Progenitor cell of endocrine pancreas (in vitro differentiated cells): ENCODE results near the gene SUGP2. TPM values are rescaled to one million over a fixed set of nuclear protein-coding genes. Genes with fewer than 3 reads are reported as not detected.

Experiments
- DNase-seq: peaks from one replicate; pipeline ENCODE4 v3.0.0; 2021; ENCODE audit warnings: low spot score; ENCODE audit not compliant: unreplicated experiment
- H3K27ac Mint-ChIP-seq: 2 replicates; pipeline ENCODE4 v1.8.0; 2021; ENCODE audit warnings: mild to moderate bottlenecking, moderate library complexity, mixed read lengths
- H3K27me3 Mint-ChIP-seq: 2 replicates; pipeline ENCODE4 v1.8.0; 2021; ENCODE audit warnings: mixed read lengths
- H3K36me3 Mint-ChIP-seq: 2 replicates; pipeline ENCODE4 v1.8.0; 2022; ENCODE audit warnings: mixed read lengths; ENCODE audit not compliant: insufficient read depth
- H3K4me1 Mint-ChIP-seq: 2 replicates; pipeline ENCODE4 v1.8.0; 2021; ENCODE audit warnings: low read depth, mixed read lengths
- H3K4me3 Mint-ChIP-seq: 2 replicates; pipeline ENCODE4 v1.8.0; 2021; ENCODE audit warnings: low read depth, mild to moderate bottlenecking, moderate library complexity, mixed read lengths
- H3K9me3 Mint-ChIP-seq: 2 replicates; pipeline ENCODE4 v1.8.0; 2021; ENCODE audit warnings: low read depth, mixed read lengths
- CTCF ChIP-seq: fragments of 200-600 bp; sonication (generic); IDR thresholded peaks from one replicate; pipeline ENCODE4 v1.5.0; 2021; ENCODE audit warnings: antibody characterized with exemption, mild to moderate bottlenecking; ENCODE audit not compliant: unreplicated experiment
- total RNA-seq: library from RNA; stranded (reverse); gene quantifications from 2 replicates; pipeline ENCODE4 v1.2.1, GENCODE V29; 2021

SUGP2 gene
- total RNA-seq, 1 donor from 2014 or later = 153 TPM

- TF ChIP-seq CTCF = no peak
- H3K36me3 Mint-ChIP-seq = peaks cover 12% of the 10 kb centered on the region
- H3K27me3 Mint-ChIP-seq = no peaks in the 10 kb centered on the region
- H3K4me1 Mint-ChIP-seq = no peaks in the 10 kb centered on the region
- no peak overlapping the region for H3K4me3 Mint-ChIP-seq
- no peak for DNase-seq
- H3K9me3 Mint-ChIP-seq = no peaks in the 10 kb centered on the region
- H3K27ac Mint-ChIP-seq = no peak overlapping the region
Measured at GRCh38 chr19:18996796-18997394, 36.4 kb downstream of the SUGP2 start.

- no peak for DNase-seq
- Mint-ChIP-seq H3K36me3 (peaks cover 8% of the 10 kb centered on the region), H3K9me3 (no peaks in the 10 kb centered on the region)
Measured at GRCh38 chr19:18996351-18996750, 37.0 kb downstream of the SUGP2 start.

DNA sequence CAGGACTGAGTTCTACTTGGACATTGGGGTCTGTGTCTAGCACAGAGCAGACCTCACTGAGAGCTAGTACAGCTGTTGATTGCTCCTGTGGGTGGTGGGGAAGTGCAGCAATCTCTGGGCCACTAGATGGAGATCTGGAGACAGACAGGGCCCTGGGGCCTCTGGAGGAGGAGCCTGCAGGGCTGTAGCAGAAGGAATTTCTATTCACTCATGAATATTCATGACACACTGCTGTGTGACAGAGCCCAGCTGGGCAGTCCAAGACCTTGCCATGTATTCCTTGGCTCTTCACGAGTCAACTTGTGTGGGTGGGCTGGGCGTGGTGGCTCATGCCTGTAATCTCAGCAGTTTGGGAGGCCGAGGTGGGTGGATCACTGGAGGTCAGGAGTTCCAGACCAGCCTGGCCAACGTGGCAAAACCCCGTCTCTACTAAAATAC, 37.5 kb downstream of the SUGP2 start:
- Mint-ChIP-seq H3K9me3 (no peaks in the 10 kb centered on the region), H3K27me3 (no peaks in the 10 kb centered on the region), H3K27ac (peak overlapping the region; percentile 59), H3K4me1 (no peaks in the 10 kb centered on the region), H3K4me3 (no peak overlapping the region), H3K36me3 (peaks cover 9% of the 10 kb centered on the region)
- TF ChIP-seq CTCF = peak; percentile 41
- DNase-seq = no peak

More at GRCh38 chr19:18996351-18996750, 37.0 kb downstream of the SUGP2 start:
- Mint-ChIP-seq H3K4me3 (no peak overlapping the region), H3K27me3 (no peaks in the 10 kb centered on the region), H3K4me1 (no peaks in the 10 kb centered on the region), H3K27ac (no peak overlapping the region)
- no peak for TF ChIP-seq CTCF

DNA sequence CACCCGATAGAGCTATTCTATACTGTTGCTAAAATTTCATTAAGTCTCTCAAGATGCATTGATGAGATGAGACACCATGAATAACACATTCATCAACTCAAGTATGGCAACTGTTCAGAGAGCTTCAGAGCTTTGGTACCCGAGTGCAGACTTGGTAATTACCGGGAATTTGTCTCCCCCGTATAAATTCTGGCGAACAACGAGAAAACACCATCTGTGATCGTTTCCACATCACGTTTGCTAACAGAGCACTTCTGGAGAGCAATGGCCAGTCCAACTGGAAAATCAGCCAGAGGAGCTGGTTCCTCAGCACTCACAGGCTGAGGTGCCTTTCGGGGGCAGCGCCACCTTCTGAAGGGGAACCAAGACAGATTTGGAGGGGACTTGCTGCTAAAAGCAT, 40.2 kb downstream of the SUGP2 start:
- no peak for DNase-seq
- no peaks in the 10 kb centered on the region for H3K9me3 Mint-ChIP-seq
- no peak overlapping the region for H3K27ac Mint-ChIP-seq
- TF ChIP-seq CTCF = no peak
- no peak overlapping the region for H3K4me3 Mint-ChIP-seq
- H3K4me1 Mint-ChIP-seq = no peaks in the 10 kb centered on the region
- peaks cover 4% of the 10 kb centered on the region for H3K36me3 Mint-ChIP-seq
- H3K27me3 Mint-ChIP-seq = no peaks in the 10 kb centered on the region

DNA sequence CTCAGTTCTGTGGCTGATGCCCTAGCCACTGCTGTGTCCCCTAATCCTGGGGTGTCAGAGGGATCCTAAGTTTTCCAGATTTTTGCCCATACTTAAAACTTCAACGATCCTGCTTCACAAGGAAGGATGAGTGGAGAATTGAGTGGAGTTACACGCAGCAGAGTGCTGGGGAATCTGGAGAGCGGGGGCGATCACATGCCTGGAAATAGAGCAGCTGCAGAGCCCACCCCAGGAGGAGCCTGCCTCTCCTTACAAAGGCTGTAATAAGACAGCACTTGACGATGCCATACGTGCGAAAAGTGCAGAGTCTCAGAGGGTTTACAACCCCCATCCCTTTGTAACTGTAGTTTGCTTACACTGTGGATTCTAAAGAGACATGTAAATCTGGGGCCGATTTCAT, 40.6 kb downstream of the SUGP2 start:
- Mint-ChIP-seq H3K27me3 (no peaks in the 10 kb centered on the region), H3K36me3 (peaks cover 4% of the 10 kb centered on the region), H3K9me3 (no peaks in the 10 kb centered on the region), H3K27ac (no peak overlapping the region), H3K4me3 (no peak overlapping the region), H3K4me1 (no peaks in the 10 kb centered on the region)
- DNase-seq = no peak
- TF ChIP-seq CTCF = no peak
